ENCODE results near the gene SEMA6B.
"Not testable (repeated sequence)": the region's sequence is repeated elsewhere in the genome, so short reads cannot be mapped to it uniquely, and the experiment has no call there.

SEMA6B gene, protein sequence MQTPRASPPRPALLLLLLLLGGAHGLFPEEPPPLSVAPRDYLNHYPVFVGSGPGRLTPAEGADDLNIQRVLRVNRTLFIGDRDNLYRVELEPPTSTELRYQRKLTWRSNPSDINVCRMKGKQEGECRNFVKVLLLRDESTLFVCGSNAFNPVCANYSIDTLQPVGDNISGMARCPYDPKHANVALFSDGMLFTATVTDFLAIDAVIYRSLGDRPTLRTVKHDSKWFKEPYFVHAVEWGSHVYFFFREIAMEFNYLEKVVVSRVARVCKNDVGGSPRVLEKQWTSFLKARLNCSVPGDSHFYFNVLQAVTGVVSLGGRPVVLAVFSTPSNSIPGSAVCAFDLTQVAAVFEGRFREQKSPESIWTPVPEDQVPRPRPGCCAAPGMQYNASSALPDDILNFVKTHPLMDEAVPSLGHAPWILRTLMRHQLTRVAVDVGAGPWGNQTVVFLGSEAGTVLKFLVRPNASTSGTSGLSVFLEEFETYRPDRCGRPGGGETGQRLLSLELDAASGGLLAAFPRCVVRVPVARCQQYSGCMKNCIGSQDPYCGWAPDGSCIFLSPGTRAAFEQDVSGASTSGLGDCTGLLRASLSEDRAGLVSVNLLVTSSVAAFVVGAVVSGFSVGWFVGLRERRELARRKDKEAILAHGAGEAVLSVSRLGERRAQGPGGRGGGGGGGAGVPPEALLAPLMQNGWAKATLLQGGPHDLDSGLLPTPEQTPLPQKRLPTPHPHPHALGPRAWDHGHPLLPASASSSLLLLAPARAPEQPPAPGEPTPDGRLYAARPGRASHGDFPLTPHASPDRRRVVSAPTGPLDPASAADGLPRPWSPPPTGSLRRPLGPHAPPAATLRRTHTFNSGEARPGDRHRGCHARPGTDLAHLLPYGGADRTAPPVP

DNA sequence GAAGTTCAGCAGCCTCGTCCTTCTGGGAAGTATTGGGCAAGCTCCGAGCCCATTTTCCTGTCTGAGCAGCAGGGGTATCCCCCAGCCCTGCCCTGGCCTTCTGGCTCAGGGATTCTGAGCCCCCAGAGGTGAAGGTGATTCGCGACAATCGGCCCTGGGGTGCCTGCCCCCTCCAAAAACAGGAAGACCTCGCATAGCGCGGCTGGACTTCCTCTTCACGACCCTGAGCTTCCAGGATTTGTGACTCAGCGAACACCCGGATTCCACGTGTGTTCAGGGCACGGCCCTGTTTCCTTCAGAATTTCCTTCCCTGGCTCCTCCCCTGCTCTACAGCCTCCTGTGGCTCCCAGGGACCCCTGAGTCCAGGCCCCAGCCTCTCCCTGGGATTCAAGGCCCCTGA lies at the start of gene SEMA6B:
SEMA6B (minus strand) TSS at position 116 of the 400 bp plus-strand sequence. CDS start 1,227 bp downstream, outside the sequence.
- DNase-seq, result no peak

DNA sequence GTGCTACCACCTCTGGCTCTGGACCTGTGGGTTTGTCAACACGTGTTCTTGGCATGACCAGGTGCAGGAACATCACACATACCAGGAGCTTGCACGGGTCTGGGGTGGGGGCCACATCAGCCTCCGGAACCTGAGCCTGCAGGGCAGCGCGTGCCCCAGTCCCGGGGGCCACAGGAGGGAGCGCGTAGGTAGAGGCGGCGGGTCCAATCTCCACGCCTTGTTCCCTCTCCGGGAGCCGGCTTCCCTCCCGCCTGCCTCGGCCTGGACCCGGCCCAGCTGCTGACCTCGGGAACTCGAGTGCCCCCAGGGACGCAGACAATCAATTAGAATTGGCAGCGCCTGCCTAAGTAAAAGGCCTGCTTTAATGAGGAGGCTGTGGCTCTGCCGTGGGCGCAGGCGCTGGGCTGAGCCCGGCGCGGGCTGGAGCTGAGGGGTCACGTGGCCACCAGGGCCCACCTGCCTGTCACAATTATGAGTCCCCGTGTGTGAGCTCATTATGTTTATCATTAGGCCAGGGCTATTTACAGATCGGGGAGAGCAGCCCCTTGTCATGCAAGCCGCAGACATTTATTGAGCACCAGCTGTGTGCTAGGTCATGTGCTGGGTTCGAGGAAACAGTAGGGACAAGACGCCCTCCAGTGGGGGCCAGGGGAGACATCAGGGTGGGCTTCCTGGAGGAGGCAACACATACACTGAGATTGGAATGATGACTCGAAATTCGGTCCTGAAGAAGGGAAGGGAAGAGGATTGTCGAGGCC lies 47.6 kb upstream of the SEMA6B start:
- peak; percentile 66 for DNase-seq

DNA sequence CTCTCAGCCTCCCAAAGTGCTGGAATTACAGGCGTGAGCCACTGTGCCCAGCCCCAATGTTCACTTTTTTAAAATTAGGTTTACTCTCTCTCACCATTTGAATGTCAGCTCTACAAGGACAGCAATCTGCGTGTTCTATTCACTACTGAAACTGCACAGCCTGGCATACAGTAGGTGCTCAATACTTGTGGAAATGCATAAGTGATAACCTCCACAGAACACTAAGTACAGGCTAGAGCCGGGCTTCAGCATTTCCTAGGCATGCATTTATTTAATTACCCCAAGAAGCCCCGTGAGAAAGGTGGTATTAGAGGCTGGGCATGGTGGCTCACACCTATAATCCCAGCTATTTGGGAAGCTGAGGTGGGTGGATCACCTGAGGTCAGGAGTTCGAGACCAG lies 46.7 kb upstream of the SEMA6B start:
- no peak for DNase-seq

DNA sequence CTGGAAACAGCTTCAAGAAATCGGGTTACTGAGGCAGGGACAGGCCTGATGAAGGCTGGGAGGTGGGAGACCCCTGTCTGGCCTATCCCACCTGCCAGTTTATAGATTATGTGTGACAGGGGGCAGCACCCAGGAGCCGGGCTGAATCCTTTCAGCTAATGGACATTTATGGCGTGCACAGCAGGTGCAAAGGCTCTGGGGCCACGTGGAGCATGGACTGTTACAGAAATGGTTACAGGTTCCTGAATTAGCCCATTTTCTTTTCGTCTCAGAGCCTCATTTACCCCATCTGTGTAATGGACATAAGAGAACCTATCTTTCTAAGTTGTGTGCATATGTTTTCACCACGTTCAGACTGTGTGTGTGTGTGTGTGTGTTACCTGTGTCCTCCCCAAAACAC lies 45.4 kb upstream of the SEMA6B start:
- no peak for DNase-seq

DNA sequence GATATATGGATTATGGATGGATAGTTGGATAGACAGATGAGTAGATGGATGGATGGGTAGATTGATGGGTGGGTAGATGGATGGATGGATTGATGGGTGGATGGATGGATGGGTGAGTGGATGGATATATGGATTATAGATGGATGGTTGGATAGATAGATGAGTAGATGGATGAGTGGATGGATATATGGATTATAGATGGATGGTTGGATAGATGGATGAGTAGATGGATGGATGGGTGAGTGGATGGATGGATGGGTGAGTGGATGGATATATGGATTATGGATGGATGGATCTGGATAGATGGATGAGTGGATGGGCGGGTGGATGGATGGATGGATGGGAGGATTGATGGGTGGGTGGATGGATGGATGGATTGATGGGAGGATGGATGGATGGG lies 43.4 kb upstream of the SEMA6B start:
- DNase-seq, result no peak

DNA sequence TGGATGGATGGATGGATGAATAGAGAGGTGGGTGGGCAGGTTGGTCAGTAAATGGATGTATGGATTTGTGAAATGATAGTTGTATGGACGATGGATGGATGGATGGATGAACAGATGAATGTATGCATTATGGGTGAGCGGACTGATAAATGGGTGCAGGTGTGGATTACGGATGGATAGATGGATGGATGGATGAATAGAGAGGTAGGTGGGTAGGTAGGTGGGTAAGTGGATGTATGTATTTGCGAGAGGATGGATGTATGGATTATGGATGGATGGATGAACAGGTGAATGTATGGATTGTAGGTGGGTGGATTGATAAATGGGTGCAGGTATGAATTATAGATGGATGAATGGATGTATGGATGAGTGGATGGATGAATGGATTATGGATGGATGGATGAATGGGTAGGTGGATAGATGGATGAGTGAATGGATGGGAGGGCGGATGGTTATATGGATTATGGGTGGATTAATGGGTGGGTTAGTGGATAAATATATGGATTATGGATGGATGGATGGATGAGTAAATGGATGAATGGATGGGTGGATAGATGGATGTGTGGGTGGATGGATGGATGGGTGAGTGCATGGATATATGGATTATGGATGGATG lies 42.8 kb upstream of the SEMA6B start:
- DNase-seq, result no peak

DNA sequence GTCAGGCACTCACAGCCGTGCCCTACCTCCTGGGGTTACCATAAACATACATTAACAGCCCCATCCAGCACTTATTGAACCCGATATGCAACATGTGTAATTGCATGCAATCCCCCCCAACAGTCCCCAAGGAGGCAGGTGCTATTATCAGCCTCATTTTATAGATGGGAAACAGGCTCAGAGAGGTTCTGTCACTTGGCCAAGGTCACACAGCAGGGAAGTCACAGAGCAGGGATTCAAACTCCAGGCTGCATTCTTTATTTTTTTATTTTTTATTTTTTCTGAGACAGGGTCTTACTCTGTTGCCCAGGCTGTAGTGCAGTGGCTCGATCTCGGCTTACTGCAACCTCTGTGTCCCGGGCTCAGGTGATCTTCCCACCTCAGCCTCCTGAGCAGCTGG lies 41.4 kb upstream of the SEMA6B start:
- no peak for DNase-seq

DNA sequence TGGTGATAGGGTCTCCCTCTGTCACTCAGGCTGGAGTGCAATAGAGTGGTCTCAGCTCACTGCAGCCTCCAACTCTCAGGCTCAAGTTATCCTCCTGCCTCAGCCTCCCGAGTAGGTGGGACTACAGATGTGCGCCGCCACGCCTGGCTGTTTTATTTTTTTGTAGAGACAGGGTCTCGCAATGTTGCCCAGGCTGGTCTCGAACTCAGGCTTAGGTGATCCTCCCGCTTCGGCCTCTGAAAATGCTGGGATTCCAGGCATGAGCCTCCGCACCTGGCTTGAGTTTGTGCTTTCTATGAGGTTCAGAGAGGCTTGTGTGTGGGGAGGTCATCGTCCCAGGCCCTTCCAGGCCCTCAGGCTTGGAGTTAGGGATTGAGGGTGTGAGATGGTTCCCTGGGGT lies 40.6 kb upstream of the SEMA6B start:
- DNase-seq, result no peak

DNA sequence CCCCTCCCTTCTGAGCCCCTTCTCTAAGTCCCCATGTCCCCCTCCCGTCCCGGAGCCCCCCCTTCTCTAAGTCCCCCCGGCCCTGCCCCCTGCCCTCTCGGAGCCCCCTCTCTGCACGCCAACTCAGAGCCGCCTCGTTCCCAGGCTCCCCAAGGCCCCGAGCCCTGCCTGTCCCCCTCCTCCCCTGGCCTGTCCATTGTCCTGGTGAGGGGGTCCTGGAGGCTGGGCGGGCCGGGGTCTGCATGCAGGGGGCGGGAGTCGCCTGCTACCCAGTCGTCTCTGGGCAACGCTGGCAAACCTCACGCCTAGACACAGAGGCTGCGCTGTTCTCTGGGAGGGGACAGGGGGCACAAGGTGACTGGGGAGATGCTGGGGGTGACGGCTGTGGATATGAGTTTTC lies 39.2 kb upstream of the SEMA6B start:
- no peak for DNase-seq

DNA sequence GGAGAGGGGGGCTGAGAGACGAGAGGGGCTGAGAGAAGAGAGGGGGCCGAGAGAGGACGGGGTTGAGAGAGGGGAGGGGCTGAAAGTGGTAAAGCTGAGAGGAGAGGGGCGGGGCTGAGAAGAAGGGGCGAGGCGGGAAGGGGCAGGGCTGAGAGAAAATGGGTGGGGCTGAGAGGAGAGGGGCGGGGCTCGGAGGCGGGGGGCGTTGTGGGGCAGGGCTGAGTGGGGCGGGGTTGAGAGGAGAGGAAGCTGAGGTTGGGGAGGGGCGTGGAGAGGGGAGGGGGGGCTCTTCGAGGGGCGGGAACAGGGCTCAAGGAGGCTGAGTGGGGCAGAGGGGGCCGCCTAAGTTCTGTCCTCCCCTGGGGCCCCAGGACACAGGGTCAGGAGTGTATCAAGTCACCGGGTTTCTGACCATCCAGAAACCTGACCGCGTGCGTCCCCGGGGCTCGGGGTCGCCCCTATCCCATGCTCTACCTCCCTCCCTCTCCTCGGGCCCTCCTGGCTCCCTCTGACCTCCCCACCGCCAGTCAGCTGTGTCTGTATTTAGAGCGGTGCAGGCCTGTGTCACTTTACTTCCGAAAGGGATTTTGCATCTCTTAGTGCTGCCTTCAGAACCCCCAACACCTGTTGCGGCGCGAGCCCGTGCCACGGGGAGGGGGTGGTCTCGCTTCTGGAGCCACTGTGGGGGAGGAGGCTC lies 38.6 kb upstream of the SEMA6B start:
- no peak for DNase-seq

DNA sequence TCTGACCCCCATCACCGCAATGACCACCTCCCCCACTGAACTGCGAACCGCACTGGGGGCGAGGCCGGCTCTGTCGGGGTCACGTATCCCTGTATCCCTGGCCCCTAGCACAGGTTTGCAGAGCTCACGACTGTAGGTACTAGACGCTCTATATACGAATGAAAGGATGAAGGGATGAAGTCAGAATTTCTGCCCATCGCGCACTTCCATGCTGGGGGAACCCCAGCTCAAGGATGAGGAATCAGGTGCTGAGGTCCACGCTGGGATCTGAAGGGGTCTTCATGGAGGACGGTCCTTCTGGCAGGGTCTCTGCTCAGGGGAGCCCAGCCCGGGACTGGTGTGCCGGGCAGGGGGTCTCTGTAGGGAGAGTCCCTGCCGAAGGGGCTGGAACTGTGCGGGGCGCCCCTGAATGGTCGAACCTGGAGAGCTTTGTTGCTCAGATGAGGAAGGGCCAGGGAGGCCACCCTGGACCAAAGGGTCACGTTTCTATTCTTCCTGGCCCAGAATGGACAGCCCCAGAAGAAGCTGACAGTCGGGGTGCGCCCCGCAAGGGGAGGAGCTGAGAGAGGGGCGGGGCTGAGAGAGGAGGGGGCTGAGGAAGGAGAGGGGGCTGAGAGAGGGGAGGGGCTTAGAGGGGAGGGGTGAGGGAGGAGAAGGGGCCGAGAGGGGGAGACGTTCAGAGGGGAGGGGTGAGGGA lies 37.9 kb upstream of the SEMA6B start:
- no peak for DNase-seq

DNA sequence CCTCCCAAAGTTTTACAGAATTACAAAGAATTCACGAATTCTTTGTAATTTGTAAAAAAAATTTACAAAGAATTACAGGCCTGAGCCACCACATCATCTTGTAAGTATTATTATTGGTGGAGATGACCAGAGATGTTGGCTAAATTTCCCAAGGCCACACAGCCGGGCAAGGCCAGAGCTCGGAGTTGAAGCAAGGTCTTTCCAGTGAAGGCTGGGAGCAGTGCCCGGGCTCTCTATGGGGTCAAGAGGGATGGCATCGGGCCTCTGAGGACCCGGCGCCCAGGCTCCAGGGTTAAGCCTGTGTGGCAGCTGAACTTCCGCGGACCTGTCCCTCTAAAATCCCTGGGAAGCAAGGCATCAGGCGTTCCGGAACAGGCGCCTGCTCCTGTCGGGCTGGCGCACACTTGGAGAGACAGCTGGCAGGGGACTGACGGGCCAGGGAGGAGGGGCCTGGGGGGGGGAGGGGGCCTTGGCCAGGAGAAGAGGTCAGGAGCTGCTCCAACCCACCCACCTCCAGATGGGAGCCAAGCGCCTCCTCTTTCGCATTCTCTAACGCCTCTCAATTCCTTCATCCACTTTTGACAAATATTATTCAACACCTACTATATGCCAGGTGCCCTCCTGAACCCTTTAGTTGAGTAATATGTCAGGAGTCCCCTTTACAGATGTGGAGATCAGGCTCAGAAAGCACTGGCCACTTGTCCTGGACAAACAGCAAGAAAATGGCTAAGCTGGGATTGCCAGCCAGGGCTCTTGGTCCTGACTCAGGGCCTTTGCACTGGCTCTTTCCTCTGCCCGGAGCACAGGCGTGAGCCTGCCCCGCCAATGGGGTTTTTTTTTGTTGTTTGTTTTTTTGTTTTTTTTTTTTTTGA lies 36.8 kb upstream of the SEMA6B start:
- DNase-seq, result no peak

DNA sequence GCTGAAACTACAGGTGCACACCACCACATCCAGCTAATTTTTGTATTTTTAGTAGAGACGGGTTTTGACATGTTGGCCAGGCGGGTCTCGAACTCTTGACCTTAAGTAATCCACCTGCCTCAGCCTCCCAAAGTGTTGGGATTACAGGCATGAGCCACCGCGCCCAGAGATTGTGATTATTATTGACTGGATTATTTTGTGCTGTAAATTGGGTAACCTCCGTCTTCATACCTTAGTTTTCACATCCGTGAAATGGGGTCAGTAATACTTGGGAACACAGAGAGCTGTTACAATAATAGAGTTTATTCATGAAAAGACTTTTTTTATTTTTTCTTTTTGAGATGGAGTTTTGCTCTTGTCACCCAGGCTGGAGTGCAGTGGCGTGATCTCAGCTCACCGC lies 35.7 kb upstream of the SEMA6B start:
- DNase-seq, result not testable (repeated sequence)

DNA sequence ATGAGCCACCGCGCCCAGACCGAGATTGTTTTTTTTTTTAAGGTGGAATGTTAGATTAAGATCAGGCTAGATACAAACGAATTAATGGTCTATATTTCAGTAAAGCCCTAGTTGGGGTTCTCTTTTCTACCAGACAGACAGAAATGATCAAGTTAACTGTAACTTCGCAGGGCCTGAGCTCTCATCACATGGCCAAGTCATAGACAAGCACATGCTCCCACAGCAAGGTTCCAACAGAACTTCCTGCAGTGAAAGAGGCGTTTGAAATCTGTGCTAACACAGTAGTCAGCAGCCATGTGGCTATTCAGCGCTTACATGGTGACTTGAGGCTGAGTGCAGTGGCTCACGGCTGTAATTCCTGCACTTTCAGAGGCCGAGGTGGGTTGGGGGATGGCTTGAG lies 34.7 kb upstream of the SEMA6B start:
- DNase-seq, result no peak

DNA sequence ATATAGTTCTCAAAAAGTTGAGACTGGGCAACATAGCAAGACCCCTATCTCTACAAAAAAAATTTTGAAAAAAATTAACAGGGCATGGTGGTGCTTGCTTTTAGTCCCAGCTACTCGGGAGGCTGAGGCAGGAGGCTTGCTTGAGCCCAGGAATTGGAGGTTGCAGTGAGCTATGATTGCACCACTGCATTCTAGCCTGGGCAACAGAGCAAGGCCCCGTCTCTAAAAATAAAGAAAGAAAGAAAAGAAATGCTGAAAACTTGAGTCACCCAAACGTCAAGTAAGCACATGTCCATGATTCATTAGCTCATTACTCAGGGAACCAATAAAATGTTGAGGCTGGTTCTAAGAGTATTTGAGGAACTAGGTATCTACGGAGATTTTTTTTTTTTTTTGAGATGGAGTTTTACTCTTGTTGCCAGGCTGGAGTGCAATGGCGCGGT lies 33.9 kb upstream of the SEMA6B start:
- DNase-seq, result no peak

DNA sequence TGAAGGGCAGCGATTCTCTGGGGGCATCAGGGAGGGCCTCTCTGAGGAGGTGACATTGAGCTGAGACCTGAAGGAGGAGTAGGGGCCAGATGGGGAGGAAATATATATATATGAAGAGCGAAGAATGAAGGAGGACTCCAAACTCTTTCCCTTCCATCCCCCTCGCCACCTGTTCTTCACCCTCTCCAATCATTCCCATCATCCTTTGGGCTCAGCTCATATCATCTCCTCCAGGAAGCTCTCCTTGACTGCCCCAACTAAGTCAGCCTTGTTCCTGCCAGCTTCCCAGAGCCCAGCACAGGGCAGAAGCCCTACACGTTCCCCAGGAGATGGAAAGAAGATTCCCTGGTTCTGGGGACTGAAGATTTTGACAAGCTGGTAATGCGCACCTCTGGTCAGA lies 33.0 kb upstream of the SEMA6B start:
- DNase-seq, result no peak

DNA sequence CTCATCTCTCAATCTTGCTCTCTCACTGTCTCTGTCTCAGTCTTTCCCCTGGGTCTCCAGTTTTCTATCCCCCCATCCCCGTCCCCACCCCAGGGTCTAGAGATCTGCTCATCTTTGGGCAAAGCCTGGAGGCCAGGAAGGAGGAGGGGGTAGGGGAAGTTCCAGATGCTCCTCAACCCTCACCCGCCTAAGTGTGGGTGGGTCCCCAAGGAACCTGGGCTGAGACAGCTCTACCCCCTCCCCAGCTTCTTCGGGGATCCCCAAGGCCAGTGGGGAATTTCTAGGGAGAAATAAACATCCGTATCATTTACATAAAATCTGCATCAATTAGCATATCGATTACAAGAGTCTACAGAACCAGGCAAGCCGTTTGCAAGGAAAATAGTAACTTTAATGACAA lies 31.8 kb upstream of the SEMA6B start:
- no peak for DNase-seq

DNA sequence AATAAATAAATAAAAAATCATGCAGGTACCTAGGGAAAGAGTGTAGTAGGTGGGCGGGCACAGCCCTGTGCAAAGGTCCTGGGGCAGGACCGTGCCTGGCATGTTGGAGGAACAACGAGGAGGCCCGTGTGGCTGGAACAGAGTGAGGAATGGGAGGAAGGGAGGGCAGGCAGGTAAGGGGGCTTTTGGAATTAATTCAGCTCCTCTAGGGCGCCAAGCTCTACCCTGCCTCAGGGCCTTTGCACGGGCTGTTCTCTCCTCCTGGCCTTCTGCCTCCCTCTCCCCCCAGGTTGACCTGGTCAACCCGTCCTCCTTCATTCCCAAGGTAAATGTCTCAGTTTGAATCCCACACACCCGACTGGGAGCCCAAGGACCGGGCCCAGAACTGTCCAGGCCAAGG lies 31.1 kb upstream of the SEMA6B start:
- DNase-seq, result no peak

DNA sequence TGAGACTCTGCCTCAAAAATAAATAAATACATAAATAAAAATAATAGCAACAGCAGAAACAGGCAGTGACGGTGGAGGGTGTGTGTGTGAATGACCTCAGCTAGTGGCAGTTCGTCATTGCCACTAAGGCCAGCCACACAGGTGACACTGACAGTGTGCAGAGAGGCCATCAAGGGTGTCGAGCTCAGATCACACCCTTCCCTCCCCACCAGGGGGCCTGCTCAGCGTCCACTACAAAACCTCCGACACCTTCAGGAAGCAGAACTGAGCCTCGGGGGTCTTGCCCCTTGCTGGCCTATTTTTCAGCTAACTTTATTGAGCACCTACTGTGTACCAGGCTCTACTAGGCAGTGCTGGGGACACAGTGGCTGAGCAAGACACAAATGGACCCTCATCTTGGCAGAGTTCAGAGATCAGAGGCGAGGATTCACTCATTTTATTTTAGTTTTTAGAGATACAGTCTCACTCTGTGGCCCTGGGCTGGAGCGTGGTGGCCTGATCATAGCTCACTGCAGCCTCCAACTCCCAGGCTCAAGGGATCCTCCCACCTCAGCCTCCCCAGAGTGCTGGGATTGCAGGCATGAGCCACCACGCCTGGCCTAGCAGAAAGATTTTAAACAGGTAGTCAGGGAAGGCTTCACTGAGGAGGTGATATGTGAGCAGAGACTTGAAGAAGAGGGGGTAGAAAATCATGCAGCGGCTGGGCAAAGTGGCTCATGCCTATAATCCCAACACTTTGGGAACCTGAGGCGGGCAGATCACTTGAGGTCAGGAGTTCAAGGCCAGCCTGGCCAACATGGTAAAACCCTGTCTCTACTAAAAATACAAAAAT lies 30.3 kb upstream of the SEMA6B start:
- DNase-seq, result no peak

All from NCI-H1417 treated with DMSO at 0.1 percent for 48 hours (cell line).